CD4-positive, alpha-beta T cell treated with Interleukin-6 for 4 hours (primary cell): Measurements from ENCODE around the gene MAS1L.

Experiments used
- DNase-seq: peaks from one replicate; pipeline ENCODE4 v3.0.0-alpha.2; 2020; ENCODE audit warnings: mixed read lengths

MAS1L gene

DNA sequence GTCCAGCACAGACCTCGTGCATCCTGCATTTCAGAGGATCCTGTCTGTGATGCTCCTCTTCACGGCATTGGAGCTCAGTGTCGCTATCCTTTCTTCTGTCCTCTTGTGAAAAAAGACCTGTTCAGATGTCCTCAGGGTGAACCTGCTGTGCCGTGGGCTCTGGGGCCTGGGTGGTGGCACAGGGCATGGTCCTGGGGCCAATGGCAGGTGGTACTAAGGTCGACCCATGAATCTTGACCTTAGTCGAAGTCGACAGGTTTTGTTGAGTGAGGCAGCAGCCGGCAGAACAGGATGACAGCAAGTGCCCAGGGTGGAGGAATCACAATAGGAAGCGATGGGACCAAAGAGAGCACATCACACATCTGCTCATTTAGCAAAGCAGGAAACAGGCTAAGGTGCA is 22.0 kb upstream of the MAS1L start:
- DNase-seq, result no peak

DNA sequence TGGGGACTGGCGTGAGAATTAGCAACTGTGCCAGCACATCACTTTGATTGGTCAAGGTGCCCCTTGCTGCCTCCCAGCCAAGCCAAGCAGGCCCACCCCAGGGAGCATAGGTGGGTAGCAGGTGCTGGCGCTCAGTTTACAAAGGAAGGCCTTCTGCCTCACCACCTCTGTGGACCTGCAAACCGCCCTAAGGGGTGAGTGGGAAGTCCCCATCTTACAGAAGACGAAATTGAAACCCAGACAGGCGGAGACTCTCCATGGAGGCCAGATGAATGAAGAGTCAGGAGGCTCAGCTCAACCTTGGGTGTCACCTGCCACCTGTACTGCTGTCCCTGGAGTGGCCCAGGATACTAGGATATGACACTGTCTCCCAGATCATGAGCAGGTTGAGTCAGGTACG is 21.5 kb upstream of the MAS1L start:
- no peak for DNase-seq

DNA sequence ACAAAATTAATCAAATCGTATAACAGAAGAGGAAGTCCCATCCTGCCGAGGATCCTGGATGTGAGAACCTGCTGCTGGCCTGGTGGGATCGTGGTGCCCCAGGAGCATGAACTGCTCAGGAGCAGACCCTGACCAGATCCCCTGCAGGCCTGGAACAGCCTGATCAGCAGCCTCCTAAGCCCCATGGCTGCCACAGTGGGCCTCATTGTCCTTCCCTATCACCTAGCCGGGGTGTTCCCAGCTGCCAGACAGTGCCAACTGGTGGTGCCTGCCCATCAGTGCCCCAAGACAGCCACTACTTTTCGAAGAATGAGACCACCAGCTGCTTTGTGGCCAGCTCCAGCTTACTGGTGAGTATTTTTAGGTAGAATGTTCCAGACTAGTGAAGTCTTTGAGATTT is 19.6 kb upstream of the MAS1L start:
- no peak for DNase-seq

DNA sequence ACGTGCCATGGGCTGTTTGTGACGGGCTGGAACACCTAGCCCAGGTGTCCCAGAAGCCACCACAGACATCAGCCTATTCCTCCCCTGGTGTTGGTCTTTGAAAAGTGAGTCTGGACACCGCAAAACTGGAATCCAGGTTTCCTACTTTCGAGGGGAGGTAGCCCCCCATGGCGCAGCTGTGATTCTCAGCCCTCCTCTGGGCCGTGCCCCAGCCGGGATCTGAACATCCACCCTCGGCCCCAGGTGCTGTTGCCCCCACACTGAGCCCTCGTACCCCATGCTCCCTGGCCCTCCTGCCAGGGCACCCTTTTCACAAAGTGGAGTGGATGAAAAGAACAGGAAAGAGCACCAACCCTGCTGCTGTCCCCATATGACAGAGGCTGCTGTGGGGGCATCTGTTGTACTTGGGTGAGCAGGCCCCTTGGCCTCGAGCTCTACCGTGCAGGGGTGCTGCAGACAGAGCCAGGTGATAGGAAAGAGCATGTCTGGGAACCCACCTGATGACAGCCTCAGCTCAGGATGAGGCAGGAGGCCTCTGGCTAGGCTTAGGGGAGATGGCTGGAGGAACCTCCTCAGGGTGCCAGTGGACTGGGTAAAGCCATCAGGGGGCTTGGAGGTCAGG is 18.8 kb upstream of the MAS1L start:
- no peak for DNase-seq

DNA sequence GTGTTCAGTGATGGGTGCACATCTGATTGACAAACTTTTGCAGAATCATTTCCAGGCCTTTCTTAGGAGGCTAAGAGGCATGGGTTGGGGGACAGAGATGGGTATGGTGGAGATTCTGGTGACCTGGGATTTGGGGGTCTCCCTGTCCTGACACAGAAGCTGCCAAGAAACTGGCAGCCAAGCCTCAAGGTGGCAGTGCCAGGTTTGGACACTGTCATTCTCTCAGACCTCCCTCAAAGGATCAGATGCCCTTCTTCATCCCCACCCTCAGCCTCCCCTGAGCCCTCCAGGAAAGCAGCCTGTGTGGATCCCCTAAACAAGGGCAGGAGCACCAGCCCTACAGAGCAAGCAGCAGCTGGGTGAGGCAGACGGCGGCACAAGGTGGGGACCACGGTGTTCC is 18.1 kb upstream of the MAS1L start:
- DNase-seq, result no peak

DNA sequence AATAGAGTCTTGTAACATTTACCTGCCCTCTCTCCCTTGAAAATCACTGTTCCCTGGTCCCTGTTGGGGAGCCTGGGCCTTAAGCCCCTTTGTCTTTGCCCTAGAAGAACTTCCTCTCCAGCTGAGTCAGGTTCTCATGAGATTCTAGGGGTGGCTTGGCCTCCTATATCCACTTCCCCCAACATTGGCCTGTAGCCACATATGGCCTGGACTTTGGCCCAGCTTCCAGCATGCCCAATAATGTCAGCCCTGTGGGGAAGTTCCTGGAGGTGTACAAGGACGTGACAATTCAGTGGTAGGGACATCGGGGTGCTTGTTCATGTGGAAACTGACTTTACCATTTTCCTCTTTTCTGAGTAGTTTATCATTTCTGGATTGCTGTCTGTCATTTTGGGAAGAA is 17.2 kb upstream of the MAS1L start:
- DNase-seq, result no peak

DNA sequence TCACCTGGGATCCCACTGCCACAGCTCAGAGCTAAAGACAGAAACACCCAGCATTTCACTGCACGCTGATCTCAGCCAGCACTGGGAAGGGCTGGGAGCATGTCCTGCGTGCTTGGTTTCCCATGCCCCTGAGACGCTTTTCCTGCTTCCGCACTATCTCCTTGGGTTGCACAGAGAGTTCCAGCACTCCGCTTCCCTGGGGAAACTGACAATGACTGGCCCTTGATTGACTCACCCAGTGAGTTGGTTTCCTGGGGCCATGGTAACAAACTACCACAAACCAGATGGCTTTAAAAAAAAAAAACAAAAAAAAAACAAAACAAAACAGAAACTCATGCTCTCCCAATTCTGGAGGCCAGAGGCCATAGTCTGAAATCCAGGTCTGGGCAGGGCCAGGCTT is 14.8 kb upstream of the MAS1L start:
- no peak for DNase-seq

DNA sequence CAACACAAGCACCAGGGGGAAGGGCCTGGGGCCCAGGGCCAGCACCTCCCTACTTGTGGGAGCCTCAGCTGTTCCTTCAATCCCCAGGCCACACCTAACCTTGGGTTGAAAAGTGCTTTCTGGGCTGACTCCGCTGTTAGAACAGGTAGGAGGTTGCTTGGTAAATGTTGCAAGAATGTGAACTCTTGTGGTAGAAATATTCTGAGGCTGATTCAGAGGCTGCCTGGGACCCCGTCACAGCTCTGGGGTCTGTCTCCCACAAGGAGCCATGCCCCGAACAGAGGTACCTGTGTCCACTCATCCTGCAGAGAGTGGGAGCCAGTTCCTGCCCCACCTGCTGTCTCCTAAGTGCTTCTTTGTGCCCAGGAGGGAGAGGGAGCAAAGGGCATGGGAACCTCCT is 14.4 kb upstream of the MAS1L start:
- no peak for DNase-seq

DNA sequence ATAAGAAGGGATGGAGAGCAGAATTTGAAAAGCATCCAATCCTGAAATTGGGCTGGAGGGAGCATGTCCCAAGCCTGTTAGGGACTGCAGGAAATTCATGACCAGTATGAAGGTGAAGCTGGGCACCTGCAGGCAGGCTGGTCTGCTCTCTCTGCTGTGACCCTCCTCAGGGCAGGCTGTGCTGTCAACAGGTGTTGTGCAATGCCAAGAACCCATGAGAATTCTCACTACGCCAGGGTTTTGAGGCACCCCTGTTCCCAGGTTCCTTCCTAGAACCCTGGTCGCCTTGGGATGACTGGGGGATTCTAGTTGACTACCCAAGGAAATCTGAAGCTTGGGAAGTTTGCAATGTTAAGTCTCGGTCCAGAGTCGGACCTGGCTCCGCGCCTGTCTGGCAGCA is 13.3 kb upstream of the MAS1L start:
- no peak for DNase-seq

DNA sequence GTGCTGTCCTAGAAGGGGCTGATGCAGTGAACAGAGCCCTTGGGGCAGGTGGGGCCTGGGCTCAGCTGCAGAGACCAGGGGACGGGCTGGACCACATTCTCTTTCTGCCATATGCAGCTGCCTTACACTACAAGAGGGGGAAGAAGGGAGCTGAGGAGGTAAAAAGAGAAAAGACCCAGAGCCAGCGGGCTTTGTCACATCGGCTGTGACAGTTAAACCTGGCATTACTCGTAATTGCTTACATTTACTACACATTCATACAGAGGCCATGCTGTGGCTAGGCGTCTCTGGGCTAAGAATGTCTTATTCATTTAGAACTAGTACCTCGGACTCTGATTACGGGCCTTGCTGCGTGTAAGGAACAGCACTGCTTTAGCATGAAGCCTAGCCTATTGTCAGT is 12.8 kb upstream of the MAS1L start:
- no peak for DNase-seq

DNA sequence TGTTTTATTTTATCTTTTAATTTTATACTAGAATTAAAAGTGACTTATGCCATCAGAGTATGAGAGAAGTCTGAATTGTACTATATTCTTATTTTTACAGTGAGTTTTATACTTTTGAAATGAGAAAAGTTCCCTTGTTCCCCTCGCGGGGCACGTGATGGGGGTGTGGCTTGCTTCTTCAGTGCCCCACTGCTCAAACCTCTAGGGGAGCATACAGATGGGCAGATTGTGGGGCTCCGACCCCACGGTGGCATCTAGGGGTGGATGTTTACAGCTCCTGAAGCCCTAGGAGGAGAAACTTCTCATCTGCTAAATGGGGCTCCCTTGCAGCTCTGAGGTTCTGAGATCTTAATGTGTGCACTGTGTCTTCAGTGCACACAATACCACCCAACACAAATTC is 11.9 kb upstream of the MAS1L start:
- DNase-seq, result no peak

DNA sequence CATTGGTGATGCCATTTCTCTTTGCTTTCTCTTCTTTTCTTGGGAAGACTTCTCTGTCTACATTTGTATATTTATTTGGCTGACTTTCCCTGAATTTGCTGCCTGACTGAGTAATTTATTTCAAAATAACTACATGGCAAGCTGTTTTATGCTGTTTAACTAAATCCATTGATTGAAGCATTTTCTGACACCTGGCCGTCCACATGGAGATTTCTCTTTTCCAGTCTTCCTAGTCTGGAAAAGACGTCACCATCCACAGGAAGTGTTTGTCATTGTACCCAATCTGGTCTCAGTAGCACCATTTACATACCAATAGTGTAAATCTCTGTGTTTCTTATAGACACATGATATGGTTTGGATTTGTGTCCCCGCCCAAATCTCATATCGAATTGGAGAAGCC is 9.2 kb upstream of the MAS1L start:
- no peak for DNase-seq

DNA sequence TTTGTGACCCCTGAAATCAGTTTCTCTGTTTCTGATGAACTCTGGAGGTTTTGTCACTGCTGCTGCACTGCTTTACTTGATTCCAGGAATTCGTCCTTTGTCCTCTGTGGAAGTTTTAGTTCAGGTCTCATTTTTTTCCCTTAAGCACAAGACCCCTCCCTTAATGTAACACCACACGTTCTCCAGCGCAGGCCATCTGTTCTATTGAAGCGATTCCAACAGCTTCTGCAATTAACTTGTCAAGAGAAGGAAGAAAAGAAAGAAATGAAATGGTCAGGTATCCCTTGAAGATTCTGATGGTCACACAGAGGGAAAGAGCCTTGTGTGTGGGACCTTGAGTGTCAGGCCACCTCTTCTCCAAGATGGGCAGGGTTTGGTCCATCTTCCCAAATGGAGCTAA is 7.8 kb upstream of the MAS1L start:
- no peak for DNase-seq

DNA sequence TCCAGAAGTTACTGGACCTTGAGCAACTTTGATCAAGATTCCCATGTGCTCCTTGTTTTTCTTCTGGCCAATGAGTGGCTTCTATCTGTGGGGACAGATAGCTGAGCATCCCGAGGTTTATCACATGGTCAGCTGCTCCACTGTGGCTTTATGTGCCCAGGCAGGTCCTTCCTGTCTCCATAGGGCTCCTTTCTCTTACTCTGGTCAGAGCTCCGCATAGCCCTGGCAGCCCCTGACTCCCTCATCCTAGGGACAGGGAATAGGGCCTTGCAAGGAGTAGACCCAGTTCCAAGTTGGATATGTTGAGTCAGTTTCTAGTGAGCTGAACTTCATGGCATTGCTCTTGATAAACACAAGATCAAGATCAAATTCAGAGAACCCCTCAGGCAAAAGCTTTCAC is 6.4 kb upstream of the MAS1L start:
- no peak for DNase-seq

DNA sequence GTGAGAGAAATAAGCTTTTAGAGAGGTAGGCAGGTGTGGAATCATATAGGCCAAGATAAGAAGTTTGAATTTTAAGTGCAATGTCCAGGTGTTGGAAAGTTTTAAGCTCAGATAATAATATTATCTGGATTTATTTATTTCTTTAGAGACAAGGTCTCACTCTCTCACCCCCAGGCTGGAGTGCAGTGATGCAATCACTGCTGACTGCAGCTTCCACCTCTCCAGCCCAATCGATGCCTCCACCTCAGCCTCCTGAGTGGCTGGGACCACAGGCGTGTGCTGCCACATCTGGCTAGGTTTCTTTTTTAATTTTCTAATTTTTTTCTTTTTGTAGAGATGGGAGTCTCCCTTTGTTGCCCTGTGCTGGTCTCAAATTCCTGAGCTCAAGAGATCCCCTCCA is 5.5 kb upstream of the MAS1L start:
- no peak for DNase-seq

DNA sequence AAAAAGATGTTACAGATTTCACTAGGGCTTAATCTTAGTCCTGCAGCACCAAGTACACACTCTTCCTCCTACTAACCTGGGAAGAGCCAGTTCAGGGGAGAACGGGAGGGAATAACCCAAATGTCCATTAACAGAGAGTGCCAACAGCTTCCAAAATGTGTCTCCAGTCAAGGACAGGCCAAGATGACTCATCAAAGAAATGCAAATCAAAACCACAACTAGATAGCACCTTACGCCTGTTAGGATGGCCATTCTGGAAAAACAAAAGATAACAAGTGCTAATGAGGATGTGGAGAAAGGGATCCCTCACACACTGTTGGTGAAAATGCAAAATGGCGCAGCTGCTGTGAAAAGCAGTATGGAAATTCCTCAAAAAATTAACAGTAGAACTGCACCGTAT is 3.8 kb upstream of the MAS1L start:
- no peak for DNase-seq

DNA sequence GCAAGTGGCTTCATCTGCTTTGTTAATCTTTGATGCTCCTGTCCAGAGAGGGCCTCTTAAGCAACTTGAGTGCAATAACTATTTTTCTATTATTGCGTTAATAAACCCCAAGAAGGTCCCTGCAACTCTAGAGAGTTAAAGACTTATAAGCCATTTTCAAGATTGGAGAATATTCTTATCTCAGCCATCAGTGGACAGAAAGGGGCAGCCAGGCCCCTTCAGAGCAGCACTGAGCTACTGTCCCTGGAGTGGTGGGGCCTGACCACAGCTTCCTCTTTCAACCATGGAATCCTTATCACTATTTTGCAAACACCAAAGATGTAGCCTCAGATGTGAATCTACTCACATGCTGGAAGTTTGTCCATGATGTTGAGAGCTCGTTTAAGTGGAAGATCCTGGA is 2.8 kb upstream of the MAS1L start:
- DNase-seq, result no peak

DNA sequence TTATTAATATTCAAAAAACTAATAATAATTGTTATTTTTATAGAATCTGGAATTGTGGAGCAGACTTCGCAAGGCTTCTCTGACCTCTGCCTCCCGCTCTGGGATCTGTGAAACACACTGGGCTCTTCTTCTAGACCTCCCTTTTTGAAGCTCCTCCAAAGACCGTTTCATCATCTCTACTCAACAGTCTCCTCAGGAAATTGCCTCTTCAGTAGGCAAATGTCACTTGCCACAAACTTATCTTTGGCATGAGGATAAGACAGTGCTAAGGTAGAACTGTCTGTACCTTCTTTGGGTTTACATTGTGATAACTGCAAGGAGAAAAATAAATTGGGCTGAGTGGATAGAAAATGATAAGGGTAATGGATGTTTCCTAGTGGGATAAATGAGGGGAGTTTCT is 2.3 kb upstream of the MAS1L start:
- DNase-seq, result no peak

DNA sequence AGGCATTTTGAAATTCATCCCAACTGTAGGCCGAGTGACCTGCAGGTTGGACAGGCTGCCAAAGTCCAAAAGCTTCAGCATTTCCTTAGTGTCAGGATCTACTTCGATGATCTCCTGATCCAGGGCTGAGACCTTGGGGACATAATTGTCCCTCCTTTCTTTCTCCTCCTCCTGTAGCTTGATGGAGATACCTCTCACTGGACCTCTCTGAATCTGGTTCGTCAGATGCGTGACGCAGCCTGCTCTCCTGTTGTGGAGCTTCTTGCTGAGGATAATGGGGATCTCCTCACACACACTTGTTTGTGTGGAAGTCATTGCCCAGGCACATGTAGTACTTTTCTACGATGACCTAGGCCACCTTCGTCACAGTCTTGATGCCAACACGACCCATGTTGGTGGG is 1.5 kb upstream of the MAS1L start:
- DNase-seq, result no peak

DNA sequence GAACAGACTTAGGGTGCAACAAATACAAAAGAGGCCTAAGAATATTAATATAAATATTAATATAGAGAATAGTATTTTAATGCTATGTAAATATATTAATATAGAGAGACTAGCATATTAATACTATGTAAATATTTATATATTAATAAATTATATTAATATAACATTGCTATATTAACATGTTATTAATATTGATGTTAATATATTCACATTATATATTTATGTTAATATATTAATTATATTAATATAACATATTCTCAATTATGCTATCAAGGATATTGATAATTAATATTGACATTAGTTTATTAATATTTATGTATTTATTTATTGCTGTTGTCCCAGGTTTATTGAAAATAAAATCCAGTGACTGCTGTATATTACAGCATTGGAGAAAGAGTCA is 1.1 kb upstream of the MAS1L start:
- DNase-seq, result no peak

DNA sequence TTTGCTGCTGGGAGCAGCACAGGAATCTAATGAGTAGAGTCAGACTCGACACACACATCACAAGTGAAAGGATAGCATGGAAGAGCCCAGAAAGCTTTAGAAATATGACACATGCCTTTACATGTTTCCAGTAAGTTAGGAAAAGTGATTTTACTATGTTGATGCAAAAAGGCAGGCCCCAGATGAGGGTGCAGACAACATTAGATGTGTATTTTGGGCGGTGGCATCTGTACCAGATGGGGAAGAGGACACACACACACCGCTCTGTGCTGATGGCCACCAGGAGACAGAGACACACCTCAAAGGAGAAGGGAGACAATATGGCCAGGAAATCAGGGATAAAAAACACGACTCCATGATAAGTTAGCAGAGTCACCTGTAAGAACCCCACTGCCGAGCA is 625 bp downstream of the MAS1L start:
- DNase-seq, result no peak

DNA sequence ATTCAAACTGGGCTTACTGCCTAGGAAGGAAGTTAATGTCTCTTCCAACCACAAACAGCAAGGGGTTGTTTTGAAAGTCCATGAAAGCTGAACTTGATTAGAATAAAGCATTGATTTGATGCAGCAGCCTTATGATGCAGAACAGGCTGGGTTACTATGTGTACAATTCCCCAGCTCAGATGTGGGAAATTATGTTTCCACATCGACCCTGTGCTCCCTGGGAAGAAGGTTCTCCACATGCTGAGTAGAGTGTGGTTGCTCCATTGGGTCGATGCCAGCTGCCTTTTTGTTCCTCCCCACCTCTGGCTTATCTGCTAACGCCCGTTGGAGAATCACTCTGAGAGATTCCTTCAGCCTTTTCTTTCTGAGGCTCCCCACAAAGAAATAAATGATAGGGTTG is 1.2 kb downstream of the MAS1L start:
- no peak for DNase-seq

DNA sequence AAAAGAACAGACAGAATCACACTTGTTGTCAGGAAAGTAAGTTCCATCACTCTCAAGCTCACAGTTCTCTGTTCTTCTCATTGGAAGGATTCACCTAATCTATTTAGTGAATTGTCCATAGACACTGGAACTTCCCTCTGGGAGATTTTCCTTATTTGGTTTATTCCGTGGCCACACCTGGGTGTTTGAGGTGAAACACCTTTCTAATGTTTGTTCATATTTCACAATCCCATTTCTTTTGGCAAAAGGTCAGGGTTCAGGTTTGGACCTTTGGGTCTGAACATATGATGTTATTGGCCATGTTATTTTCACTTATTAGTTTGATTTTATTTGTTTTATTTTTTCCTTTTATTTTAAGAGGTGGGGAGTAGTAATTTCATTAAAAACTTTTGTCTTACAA is 4.0 kb downstream of the MAS1L start:
- no peak for DNase-seq

DNA sequence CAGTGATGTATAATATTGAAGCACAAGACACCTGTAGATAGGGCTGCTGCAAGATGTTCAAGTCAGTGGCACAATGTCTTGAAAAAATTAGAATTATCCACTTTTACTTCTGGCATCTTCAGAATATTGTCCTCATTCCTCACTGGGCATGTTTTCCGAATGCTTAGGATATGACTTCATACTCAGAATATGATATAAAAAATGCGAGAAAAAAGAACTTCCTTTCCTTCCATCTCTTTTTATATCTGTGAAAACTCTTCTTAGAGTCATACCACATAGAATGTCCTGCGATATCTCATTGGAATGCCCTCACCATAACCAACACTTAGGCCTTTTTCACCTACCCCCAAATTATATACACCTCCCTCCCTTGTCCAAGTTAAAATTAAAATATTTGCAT is 4.6 kb downstream of the MAS1L start:
- no peak for DNase-seq

DNA sequence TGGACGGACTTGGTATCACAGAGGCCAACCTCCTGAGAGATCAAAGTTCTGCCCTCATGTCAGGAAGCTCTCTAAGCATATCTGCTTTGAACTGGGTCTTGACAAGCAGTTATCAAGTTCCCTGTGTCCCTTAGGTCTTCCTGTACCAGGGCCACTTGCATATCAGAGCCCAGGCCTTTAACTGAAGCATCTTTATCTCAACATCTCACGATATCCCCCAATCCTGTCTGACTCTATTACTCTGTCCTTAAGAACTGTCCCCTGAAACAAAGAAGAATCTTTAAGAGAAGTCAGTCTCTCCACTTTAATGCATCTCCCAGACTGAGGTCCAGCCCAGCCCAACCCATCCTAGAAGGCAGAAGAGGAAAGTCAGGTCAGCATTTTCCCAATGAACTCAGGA is 8.2 kb downstream of the MAS1L start:
- DNase-seq, result no peak

DNA sequence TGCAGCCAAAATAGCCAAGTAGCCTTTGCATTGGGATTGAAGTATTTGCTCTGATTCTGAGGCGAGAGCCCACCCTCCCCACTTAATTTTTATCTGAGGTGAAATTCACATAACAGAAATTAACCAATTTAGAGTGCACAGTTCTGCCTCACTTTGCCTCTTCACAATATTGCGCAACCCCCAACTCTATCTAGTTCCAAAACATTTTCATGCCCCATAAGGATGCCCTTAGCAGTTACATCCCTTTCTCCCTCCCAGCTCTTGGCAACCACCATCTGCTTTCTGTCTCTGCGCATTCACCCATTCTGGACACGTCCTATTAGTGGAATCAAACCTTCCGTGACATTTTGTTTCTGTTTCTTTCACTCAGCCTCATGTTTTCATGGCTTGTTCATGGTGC is 9.0 kb downstream of the MAS1L start:
- no peak for DNase-seq
